HCT116 (cell line): ENCODE results near the gene EPHB3.

Experiments
- EZH2phosphoT487 ChIP-seq: fragments of 200-600 bp; IDR thresholded peaks from 2 replicates; pipeline ENCODE4 v1.6.1; 2018; ENCODE audit warnings: antibody characterized with exemption, borderline replicate concordance
- FOSL1 ChIP-seq: IDR thresholded peaks from 2 replicates; pipeline ENCODE4 v1.6.1; 2012; ENCODE audit warnings: low read depth
- JUND ChIP-seq: IDR thresholded peaks from 2 replicates; pipeline ENCODE4 v1.6.1; 2012
- POLR2A ChIP-seq: IDR thresholded peaks from 2 replicates; pipeline ENCODE4 v1.7.0; 2011; ENCODE audit warnings: borderline replicate concordance; ENCODE audit not compliant: insufficient read depth, insufficient read length; ENCODE audit errors: extremely low read depth
- POLR2AphosphoS5 ChIP-seq: IDR thresholded peaks from 2 replicates; pipeline ENCODE4 v1.6.1; 2011; ENCODE audit warnings: mild to moderate bottlenecking, low read depth, low read length, moderate library complexity
- SP1 ChIP-seq: IDR thresholded peaks from 2 replicates; pipeline ENCODE4 v1.6.1; 2012; ENCODE audit warnings: low read depth
- SRF ChIP-seq: IDR thresholded peaks from 2 replicates; pipeline ENCODE4 v1.6.1; 2012; ENCODE audit warnings: low read depth
- YY1 ChIP-seq: IDR thresholded peaks from 2 replicates; pipeline ENCODE4 v1.6.1; 2011; ENCODE audit warnings: low read length, low read depth, moderate library complexity, mild to moderate bottlenecking; ENCODE audit not compliant: insufficient replicate concordance; ENCODE audit errors: extremely low read depth
- TF ChIP-seq, protein P1 (sequence below), 3 experiments: fragments of 200-600 bp in 1 of 3; sonication (generic) in 1 of 3; IDR thresholded peaks in 2 of 3; conservative IDR thresholded peaks in 1 of 3; 2 replicates each; pipeline ENCODE4 v1.5.1; 2012 to 2017; ENCODE audit warnings: low read depth in 2 of 3, low read length in 2 of 3, antibody characterized with exemption in 1 of 3, borderline replicate concordance in 1 of 3, control low read depth in 1 of 3, mild to moderate bottlenecking in 1 of 3, mixed read lengths in 1 of 3, mixed run types in 1 of 3, moderate library complexity in 1 of 3; ENCODE audit not compliant: insufficient read depth in 1 of 3
- TF ChIP-seq, protein P2 (sequence below): IDR thresholded peaks from 2 replicates; pipeline ENCODE4 v1.6.1; 2012; ENCODE audit warnings: low read depth
- TF ChIP-seq, protein P3 (sequence below): IDR thresholded peaks from 2 replicates; pipeline ENCODE4 v1.6.1; 2011; ENCODE audit warnings: mild to moderate bottlenecking, low read length, moderate library complexity; ENCODE audit not compliant: insufficient replicate concordance; ENCODE audit errors: extremely low read depth

DNA sequence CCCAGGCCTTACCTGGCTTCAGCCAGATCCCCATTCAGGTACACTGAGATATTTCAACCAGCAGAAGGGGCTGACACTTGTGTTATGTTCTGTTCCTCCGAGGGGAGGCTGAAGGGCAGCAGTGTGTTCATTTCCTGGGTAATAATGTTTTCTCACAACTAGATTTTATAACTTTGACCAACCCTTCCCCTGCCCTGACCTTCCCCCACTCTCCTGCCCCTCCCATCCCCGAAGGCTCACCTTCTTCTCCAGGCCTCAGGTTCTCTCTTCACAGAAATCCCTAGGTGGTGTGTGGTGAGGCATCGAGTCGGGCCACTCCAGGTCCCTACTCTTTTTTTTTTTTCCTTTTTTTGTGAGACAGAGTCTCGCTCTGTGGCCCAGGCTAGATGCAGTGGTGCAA lies 34.6 kb downstream of the EPHB3 start:
- TF ChIP-seq, protein P1, sequence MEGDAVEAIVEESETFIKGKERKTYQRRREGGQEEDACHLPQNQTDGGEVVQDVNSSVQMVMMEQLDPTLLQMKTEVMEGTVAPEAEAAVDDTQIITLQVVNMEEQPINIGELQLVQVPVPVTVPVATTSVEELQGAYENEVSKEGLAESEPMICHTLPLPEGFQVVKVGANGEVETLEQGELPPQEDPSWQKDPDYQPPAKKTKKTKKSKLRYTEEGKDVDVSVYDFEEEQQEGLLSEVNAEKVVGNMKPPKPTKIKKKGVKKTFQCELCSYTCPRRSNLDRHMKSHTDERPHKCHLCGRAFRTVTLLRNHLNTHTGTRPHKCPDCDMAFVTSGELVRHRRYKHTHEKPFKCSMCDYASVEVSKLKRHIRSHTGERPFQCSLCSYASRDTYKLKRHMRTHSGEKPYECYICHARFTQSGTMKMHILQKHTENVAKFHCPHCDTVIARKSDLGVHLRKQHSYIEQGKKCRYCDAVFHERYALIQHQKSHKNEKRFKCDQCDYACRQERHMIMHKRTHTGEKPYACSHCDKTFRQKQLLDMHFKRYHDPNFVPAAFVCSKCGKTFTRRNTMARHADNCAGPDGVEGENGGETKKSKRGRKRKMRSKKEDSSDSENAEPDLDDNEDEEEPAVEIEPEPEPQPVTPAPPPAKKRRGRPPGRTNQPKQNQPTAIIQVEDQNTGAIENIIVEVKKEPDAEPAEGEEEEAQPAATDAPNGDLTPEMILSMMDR (IDR thresholded peaks at IDR 0.05 in 2 of 3, conservative IDR thresholded peaks at IDR 0.05 in 1 of 3; ENCODE audit: borderline replicate concordance in 1 of 3, insufficient read depth in 1 of 3, low read depth in 2 of 3, low read length in 2 of 3) = no peak
- TF ChIP-seq, protein P2, sequence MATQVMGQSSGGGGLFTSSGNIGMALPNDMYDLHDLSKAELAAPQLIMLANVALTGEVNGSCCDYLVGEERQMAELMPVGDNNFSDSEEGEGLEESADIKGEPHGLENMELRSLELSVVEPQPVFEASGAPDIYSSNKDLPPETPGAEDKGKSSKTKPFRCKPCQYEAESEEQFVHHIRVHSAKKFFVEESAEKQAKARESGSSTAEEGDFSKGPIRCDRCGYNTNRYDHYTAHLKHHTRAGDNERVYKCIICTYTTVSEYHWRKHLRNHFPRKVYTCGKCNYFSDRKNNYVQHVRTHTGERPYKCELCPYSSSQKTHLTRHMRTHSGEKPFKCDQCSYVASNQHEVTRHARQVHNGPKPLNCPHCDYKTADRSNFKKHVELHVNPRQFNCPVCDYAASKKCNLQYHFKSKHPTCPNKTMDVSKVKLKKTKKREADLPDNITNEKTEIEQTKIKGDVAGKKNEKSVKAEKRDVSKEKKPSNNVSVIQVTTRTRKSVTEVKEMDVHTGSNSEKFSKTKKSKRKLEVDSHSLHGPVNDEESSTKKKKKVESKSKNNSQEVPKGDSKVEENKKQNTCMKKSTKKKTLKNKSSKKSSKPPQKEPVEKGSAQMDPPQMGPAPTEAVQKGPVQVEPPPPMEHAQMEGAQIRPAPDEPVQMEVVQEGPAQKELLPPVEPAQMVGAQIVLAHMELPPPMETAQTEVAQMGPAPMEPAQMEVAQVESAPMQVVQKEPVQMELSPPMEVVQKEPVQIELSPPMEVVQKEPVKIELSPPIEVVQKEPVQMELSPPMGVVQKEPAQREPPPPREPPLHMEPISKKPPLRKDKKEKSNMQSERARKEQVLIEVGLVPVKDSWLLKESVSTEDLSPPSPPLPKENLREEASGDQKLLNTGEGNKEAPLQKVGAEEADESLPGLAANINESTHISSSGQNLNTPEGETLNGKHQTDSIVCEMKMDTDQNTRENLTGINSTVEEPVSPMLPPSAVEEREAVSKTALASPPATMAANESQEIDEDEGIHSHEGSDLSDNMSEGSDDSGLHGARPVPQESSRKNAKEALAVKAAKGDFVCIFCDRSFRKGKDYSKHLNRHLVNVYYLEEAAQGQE = no peak
- no peak for TF ChIP-seq SP1
- no peak for TF ChIP-seq POLR2AphosphoS5
- TF ChIP-seq POLR2A = no peak
- TF ChIP-seq FOSL1 = no peak
- no peak for TF ChIP-seq SRF
- TF ChIP-seq YY1 = no peak
- TF ChIP-seq, protein P3, sequence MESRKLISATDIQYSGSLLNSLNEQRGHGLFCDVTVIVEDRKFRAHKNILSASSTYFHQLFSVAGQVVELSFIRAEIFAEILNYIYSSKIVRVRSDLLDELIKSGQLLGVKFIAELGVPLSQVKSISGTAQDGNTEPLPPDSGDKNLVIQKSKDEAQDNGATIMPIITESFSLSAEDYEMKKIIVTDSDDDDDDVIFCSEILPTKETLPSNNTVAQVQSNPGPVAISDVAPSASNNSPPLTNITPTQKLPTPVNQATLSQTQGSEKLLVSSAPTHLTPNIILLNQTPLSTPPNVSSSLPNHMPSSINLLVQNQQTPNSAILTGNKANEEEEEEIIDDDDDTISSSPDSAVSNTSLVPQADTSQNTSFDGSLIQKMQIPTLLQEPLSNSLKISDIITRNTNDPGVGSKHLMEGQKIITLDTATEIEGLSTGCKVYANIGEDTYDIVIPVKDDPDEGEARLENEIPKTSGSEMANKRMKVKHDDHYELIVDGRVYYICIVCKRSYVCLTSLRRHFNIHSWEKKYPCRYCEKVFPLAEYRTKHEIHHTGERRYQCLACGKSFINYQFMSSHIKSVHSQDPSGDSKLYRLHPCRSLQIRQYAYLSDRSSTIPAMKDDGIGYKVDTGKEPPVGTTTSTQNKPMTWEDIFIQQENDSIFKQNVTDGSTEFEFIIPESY = no peak
- no peak for TF ChIP-seq EZH2phosphoT487
- TF ChIP-seq JUND = no peak
